GM21515 (cell line): ENCODE data around the gene KRTAP5-1.
"Not testable (repeated sequence)": the region's sequence is repeated elsewhere in the genome, so short reads cannot be mapped to it uniquely, and the experiment has no call there.

Experiments used
- ATAC-seq: cut with Tn5 transposase; IDR thresholded peaks from one replicate; pipeline ENCODE4 v1.9.1; 2021; ENCODE audit not compliant: unreplicated experiment

The KRTAP5-1 gene

DNA sequence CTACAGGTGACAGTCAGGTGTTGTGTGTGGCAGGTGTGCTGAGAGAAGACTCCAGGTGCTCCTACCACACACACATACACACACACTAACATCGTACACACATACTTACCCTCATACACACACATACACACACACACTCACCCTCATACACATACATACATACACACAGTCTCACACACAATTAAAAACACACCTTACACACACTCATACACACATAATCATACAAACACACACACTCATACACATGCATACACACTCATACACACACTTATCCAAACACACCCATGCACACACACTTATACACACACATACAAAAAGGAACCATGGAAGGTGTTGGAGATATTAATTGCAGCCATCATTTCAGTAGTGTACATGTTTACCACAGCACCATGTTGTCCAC, 18.5 kb upstream of the KRTAP5-1 start:
- ATAC-seq: no peak

DNA sequence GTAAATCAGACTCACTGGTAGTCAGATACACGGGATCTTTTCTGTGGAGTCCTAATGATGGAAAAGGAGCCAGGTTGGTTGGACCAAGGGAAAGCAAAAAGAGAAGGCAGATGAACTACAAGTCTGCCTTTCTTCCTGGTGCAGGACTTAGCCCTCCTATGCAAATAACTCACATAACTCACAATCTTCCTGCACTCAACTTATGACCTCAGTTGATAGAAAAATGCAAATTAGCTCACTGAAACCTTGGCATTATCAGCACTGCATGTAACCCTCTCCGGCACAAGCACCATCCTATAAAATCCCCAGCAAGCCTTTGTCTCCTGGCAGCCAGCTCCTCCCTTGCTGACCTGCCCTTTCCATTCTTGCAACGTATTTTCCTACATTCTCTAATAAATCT, 16.6 kb upstream of the KRTAP5-1 start:
- ATAC-seq: not testable (repeated sequence)

DNA sequence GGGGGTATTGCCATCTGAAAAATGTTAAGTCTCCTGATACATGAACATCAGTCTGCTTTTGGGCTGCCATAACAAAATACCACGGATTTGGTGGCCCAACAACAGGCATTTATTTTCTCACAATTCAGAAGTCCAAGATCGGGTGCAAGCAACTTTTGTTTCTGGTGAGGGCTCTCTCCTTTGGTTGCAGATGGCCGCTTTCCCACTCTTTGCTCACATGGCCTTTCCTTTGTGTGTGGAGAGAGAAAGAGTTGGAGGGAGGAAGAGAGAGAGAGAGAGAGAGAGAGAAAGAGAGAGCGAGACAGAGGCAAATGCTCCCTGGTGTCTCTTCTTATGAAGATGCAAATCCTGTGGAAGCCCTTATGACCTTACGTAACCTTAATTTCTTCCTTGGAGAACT, 15.5 kb upstream of the KRTAP5-1 start:
- ATAC-seq: no peak

DNA sequence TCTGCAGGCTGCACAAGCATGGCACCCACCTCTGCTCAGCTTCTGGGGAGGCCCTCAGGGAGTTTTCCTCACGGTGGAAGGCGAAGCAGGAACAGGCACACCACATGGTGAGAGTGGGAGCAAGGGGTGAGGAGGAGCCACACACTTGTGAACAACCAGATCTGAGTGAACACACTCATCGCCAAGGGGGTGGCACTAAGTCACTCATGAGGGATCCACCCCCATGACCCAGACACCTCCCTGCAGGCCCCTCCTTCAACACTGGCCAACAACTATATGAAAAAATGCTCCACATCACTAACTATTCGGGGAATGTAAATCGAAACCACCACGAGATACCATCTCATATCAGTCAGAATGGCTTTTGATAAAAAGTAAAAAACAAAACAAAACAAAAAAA, 13.7 kb upstream of the KRTAP5-1 start:
- ATAC-seq: no peak

DNA sequence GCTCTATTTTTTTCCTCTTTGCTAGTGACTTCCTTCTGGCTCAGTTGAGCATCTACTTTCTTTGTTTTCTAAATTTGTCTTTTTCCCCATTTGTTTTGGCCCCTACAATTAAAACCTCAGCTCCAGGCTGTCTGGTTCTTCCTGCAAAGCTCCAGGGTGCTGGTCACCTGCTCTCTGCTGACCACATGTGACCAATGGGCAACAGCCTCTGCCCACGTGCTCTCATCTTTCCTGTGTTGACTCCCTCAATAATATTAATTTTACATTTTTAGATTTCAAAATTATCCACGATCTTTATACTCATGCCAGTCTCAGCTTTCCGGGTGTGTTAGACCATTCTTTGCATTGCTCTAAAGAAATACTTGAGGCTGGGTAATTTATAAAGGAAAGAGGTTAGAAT, 13.3 kb upstream of the KRTAP5-1 start:
- not testable (repeated sequence) for ATAC-seq

DNA sequence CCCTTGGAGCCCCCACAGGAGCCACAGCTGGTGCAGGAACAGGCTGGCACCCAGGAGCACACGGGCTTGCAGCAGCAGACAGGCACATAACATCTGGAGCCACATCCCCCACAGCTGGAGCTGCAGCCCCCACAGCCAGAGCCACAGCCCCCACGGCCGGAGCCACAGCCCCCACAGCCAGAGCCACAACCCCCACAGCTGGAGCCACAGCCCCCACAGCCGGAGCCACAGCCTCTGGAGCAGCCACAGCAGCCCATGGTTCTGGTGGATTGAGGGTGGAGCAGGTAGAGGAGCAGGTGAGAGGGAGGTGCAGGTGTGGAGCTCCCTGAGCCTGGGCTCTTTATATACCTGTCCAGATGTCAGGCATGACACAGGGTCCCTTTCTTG, 12.9 kb upstream of the KRTAP5-1 start, which contains the start of gene KRTAP5-2:
Gene KRTAP5-2, minus strand, starts transcription at position 301 of the 387 bp plus-strand sequence. Its CDS starts 44 bp downstream, at position 257.
- ATAC-seq: no peak

DNA sequence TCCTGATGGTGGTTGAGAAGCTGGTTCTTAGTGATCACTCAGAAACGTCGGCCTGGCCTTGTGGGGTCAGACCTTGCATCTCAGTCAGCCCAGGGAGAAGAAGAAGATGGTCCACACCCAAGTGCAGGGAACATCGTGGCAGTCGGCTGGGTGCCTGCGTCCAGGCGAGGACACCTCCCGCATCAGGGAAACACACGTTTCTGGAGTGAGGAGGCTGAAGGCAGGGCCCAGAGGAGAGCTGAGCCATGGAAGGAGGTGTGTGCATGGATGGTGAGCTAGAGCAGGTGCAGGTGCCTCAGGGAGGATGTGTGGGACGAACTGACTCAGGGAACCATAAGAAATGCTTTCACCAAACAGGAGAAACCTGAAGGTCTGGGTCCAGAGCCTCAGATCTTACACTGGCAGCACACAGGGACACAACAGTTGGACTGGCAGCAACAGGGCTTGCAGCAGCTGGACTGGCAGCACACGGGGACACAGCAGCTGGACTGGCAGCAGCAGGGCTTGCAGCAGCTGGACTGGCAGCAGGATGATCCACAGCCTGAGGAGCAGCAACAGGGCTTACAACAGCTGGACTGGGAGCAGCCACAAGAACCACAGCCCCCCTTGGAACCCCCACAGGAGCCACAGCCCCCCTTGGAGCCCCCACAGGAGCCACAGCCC, 12.4 kb upstream of the KRTAP5-1 start:
- no peak for ATAC-seq

DNA sequence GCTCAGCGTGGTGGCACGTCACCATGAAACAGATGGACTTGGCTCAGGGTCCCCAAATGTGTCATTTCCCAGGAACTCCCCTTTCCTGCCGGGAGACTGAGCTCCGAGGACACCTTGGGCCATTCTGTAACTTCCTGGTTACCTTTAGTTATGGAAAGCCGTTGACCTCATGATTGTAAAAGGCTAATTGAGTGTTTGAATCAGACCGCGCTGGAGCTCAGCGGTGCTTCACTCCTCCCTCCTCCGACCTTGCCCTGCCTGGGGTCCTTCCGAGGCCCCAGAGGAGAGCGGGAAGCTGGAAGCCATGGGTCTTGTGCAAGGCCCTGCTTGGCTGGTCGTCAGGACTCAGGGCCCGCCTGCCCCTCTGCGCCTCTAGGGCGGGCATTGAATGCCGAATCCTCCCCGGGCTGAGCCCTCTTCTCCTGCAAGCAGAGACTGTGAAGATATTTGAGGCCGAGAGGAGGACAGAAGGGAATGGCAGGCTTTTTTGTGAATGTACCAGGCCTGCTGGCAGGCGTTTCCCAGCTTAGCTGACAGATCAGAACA, 11.6 kb upstream of the KRTAP5-1 start:
- not testable (repeated sequence) for ATAC-seq

DNA sequence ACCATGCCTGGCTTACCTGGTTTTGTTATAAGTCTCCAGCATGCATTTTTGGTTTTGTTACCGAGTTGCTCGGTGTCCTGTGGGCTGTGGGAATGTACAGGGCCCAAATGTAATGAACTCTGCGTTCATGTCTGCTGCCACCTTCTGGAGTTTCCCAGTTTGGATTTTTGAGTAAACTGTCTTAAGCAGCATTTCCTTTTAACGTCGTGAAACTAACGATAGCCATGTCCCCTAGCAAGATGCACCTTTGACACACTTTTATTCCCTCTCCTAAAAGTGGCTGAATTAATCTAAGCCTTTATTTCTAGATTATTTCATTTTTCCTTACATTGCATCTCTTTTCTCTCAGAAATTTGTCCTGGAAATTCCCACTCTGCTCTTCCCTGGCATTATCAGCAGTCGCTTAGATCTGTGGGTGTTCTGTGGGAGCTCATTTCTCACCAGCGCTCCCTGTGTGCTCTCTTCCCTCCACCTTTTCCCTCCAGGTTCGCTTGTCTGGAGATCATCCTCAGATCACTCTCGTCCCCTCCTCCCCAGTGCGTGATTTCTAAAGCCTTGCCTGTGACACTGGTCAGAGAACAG, 11.0 kb upstream of the KRTAP5-1 start:
- not testable (repeated sequence) for ATAC-seq

DNA sequence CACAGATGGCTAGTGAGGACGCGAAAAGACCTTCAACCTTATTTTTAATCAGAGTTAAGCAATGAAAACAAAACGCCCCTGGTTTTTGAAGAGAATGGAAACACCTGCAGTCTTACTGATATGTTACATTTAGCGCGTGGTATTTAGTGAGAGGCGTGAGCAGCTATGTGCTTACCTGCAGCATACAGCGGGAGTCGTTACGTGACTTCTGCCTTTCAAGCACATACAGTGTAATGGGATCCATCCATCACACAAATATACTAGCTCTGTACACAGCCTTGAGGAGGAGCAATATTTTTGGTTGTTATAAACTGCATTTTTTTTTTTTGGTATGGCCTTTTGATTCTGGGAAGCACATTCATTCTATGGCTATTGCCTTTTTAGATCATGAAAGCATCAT, 7.5 kb upstream of the KRTAP5-1 start:
- ATAC-seq: no peak

DNA sequence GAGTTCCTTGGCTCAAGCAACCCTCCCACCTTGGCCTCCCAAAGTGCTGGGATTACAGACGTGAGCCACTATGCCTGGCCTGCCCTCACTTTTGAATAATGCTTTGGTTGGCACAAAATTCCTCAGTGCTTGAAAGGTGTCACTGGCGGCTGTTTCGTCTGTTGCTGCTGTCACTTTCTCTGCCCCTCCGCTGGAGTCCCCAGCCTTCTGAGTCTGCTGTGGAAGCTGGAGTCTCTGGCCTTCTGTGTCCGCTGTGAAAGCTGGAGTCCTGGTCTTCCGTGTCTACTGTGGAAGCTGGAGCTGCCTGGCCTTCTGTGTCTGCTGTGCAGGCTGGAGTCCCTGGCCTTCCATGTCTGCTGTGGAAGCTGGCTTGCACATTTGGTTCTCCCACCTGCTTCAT, 4.9 kb upstream of the KRTAP5-1 start:
- no peak for ATAC-seq

DNA sequence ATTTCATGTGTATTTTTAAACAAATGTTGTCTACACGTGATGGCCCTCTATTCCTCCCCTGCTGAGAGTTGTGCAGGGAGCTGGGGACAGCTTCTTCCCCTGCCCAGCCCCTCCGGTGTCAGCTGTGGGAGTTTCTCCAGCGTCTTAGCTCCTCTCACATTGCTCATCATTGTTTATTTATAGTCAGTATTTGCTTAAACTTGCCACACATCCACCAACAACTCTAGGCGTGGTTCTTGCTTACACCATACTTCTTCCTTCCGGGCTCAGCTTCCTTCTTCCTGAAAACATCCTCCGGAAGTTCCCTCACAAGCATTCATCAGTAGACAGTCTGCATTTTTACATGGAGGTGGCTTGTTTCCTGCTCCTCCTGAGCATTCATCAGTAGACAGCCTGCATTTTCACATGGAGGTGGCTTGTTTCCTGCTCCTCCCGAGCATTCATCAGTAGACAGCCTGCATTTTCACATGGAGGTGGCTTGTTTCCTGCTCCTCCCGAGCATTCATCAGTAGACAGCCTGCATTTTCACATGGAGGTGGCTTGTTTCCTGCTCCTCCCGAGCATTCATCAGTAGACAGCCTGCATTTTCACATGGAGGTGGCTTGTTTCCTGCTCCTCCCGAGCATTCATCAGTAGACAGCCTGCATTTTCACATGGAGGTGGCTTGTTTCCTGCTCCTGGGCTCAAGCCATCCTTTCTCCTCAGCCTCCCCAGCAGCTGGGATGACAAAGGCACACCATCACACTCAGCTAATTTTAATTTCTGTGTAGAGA, 4.3 kb upstream of the KRTAP5-1 start:
- not testable (repeated sequence) for ATAC-seq

DNA sequence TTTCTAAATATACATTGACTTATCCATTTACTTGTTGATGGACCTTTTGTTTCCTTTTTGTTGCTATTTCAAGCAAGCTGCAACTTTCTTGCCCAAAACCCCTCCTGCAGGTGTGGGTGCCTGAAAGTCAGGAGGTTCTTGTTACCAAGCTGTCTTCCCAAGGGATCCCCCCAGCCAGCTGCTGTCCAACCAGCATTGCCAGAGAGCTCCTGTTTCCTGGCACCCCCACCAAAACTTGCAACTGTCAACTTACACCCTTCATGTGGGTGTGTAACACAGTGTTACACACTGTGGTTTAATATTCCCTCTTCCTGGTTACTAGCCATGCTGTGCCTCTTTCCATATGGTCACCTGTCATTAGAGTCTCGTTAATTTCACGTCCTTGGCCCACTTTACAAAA, 1.6 kb upstream of the KRTAP5-1 start:
- no peak for ATAC-seq

DNA sequence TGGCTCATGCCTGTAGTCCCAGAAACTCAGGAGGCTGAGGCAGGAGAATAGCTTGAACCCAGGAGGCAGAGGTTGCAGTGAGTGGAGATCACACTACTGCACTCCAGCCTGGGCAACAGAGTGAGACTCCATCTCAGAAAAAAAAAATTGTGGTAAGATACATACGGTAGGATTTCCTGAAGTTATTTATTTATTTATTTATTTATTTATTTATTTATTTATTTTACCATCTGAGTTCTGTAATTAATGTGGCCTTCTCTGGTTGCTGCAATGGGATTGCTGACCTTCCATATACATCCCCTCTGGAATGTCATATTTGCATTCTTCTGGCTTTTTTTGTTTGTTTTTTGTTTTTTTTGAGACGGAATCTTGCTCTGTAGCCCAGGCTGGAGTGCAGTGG, 2.2 kb downstream of the KRTAP5-1 start:
- not testable (repeated sequence) for ATAC-seq

DNA sequence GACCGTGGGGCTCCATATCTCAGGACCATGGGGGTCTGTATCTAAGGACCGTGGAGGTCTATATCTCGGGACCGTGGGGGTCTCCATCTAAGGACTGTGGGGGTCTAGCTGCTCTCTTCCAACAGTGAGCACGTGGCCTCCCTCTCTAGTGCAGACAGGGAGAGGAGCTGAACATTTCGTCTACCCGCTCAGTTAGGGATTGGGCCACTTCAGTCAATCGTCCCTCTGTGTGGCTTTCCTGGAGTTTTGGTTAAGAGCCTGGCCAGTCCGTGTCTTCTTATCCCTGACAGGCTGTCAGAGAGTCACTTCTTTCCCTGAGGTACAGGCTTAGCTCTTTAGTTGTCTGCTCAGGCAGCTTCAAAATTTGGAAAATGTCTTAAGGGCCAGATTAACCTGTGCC, 3.1 kb downstream of the KRTAP5-1 start:
- ATAC-seq: no peak

DNA sequence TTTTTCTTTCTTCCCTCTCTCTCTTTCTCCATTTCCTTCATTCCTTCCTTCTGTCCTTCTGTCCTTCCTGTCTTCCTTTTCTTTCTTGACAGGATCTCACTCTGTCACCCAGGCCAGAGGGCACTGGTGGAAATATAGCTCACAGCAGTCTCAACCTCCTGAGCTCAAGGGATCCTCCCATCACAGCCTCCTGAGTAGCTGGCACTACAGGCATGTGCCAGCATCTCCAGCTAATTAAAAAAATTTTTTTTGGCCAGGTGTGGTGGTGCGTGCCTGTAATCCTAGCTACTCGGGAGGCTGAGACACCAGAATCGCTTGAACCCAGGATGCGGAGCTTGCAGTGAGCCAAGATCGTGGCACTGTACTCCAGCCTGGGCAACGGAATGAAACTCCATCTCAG, 8.3 kb downstream of the KRTAP5-1 start:
- ATAC-seq: no peak

DNA sequence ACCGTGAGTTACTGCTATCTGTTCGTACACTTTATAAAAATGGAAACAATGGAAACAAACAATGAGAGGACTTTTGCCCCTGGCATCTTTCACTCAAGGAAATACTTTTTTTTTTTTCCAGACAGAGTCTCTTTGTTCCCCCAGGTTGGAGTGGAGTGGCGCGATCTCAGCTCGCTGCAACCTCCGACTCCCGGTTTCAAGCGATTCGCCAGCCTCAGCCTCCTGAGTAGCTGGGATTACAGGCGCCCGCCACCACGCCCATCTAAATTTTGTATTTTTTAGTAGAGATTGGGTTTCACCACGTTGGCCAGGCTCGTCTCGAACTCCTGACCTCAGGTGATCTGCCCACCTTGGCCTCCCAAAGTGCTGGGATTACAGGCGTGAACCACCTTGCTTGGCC, 9.3 kb downstream of the KRTAP5-1 start:
- not testable (repeated sequence) for ATAC-seq

DNA sequence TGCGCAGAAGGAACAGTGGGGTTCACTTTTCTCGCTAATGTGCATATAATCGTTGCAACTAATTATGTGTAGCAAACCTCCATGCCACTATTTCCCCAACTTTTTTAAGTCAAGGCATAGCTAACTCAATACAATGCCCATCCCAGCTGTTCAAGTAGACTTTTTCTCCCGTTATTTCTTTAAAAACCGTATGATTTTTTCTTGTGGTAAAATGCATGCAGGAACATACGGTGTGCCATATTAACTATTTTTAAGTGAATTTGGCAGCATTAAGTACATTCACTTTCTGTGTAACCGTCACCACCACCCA, 10.2 kb downstream of the KRTAP5-1 start:
- ATAC-seq: no peak

DNA sequence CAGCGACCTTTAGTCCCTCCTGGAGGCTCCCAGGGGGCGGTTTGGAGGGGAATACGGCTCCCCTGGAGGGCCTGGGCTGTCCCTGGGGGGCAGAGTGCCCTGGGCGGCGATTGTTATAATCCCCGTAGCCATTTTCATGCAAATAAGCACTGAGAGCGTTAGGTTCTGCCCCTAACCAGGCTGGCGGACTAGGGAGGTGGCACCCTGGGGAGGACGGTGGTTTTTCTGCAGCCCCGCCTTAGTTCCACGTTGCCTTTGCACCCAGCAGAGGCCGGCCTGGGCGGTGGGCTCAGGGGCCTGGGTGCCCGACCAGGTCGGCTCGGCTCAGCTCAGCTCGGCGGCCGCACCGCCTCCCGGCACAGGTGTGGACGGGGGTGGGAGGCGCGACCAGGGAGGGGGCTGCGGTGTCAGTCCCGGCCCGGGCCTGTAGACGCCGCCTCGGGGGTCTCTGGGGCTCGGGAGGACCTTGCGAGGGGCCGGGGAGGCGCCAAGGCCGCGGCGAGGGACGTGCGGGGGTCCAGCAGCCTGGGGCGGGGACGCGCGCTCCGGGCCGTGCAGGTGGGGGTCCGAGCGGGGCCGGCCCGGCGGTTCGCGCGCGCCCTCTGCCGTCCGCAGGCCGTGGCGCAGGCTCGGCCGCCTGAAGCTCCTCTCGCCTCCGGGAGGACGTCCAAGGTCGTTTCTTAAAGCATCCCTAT, 10.7 kb downstream of the KRTAP5-1 start:
- no peak for ATAC-seq

DNA sequence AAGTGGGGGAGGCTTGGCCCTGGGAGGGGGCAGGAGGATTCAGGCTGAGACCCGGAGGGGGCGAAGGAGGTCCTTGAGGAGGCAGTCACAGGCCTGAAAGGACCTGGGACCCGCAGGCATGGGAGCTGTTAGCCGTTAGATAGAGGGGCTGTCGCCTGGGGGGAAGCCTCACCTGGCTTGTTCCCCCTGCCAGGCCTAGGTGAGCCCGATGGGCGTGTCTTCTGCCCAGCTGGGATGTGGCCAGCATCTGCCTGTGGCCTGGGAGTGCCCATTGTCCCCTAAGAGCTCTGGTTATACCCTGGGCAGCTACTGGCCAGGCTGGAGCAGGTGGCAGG, 11.2 kb downstream of the KRTAP5-1 start:
- ATAC-seq: no peak

DNA sequence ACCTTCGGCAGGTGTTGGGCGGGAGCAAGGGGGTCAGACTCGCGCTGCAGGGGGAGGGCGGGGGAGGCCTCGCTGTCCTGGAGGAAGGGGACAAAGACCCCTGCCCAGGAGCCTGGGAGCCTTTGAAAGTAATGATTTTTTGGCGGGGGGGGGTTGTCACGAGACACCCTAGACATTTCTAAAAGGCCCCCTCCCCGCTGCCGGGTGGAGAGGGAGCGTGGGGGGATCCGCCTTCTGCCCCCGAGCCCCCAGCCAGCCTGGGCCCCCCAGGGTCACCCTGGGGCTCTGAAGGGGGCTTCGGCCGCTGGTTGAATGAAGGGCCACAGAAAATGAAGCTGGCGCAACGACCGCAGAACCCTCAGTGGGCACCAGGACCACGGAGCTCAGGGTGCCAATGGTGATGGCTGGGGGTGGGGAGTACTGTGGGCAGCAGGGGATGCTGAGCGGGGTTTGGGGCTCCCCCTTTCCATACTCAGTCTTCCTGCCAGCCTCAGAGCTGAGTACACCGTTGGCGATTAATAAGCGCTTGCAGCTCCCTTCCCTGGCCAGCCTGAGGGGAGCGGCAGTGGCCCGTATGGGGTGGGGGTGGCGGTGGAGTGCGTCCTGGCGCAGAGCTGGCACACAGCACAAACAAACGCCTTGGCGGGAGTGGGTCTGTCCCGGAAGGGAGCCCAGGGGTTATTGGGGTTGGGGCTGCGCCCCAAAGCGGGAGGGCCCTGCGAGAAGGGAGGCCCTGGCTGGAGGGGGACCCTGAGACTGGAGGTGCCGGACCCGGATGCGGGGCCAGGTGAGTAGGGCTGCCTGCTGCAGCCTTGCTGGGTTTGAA, 11.8 kb downstream of the KRTAP5-1 start:
- no peak for ATAC-seq
